GM18951 (cell line): ENCODE results near the gene CLIC3.

ENCODE experiments used
- POLR2A ChIP-seq: IDR thresholded peaks from 4 replicates; pipeline ENCODE4 v1.6.1; 2011; ENCODE audit warnings: mild to moderate bottlenecking; ENCODE audit not compliant: insufficient read length, insufficient read depth; ENCODE audit errors: extremely low read depth
- in situ Hi-C: fragments of 300-500 bp; cut with MboI; formaldehyde crosslinking; loops from one replicate; pipeline ENCODE4 v1.12.0; 2022; ENCODE audit warnings: low sequenced_read_pairs, mixed read lengths, inconsistent platforms; ENCODE audit not compliant: unreplicated experiment

The CLIC3 gene

GRCh38 chr9:136982232-136983051 lies 13.9 kb downstream of the CLIC3 start, which contains the start of gene LCNL1:
Gene LCNL1, plus strand, starts transcription at chr9:136982993. Its CDS starts 594 bp downstream, at chr9:136983587.
- in situ Hi-C loops = no loop called here
- TF ChIP-seq POLR2A = no peak

- no peak for TF ChIP-seq POLR2A
- in situ Hi-C loops = no loop called here
Measured at GRCh38 chr9:136981588-136982231, 14.7 kb downstream of the CLIC3 start.

- TF ChIP-seq POLR2A = no peak
- in situ Hi-C loops = no loop called here
Measured at GRCh38 chr9:136980669-136981478, 15.5 kb downstream of the CLIC3 start.

- no peak for TF ChIP-seq POLR2A
- in situ Hi-C loops = no loop called here
Measured at GRCh38 chr9:136979769-136980587, 16.4 kb downstream of the CLIC3 start.

GRCh38 chr9:136978865-136979544 lies 17.4 kb downstream of the CLIC3 start:
- in situ Hi-C loops = no loop called here
- no peak for TF ChIP-seq POLR2A

GRCh38 chr9:136978073-136978864 lies 18.1 kb downstream of the CLIC3 start:
- no peak for TF ChIP-seq POLR2A
- in situ Hi-C loops = no loop called here

GRCh38 chr9:136977649-136978072 lies 18.7 kb downstream of the CLIC3 start:
- TF ChIP-seq POLR2A = no peak
- in situ Hi-C loops = no loop called here

- in situ Hi-C loops = no loop called here
- no peak for TF ChIP-seq POLR2A
Measured at GRCh38 chr9:136977223-136977622, 19.1 kb downstream of the CLIC3 start, which contains the start of gene PTGDS. Gene PTGDS, plus strand, starts transcription at chr9:136977504. Its CDS starts 75 bp downstream, at chr9:136977579.

GRCh38 chr9:136975644-136976043 lies 20.7 kb downstream of the CLIC3 start:
- no peak for TF ChIP-seq POLR2A
- in situ Hi-C loops = no loop called here

GRCh38 chr9:136974817-136975535 lies 21.4 kb downstream of the CLIC3 start:
- in situ Hi-C loops = no loop called here
- TF ChIP-seq POLR2A = no peak
